GM19372 (cell line): ENCODE results near the gene ZNF444.
"Not testable (repeated sequence)": the region's sequence is repeated elsewhere in the genome, so short reads cannot be mapped to it uniquely, and the experiment has no call there.

Experiments
- ATAC-seq: cut with Tn5 transposase; IDR thresholded peaks from one replicate; pipeline ENCODE4 v1.9.1; 2021; ENCODE audit warnings: mild to moderate bottlenecking, low read depth, moderate library complexity; ENCODE audit not compliant: unreplicated experiment

Gene ZNF444

DNA sequence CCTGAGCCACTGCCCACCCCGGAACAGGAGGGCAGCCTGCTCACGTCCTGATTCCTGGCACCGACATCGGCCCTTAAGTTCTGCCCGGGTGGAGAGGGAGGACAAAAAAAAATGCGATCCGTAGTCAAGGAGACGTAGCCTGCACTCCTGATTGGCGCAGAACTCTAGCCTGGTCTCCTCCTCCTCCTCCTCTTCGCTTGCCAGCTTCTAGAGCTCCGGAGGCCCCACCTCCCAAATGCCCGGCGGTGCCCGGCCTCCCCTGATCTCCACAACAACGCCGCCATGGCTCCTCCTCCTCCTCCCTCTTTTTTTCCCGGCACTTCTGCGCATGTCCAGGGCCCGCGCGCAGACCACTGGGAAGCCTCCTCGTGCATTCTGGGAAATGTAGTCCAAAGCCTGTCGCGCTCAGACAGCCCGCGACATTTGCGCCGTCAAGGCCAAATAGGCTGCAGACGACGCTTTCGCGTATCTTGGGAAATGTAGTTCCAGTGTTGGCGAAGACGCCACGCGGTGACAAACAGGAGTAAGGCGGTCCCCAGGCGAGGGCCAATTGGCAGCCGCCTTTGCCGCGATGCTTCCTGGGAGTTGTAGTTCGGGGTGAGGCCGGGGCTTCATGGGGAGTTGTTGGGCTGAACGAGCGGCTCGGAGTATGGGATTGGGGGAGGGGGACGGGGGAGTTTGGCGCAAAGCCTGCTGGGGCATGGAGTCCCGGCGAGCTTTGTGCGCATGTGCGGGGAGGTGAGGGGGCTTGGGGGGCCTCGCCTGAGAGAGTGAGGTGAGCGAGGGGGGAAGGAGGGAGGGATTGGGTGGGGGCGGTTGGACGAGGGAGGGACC is at the start of gene ZNF444:
TSS of gene ZNF444 (plus strand) at position 705 of the 834 bp plus-strand sequence. CDS start 5,625 bp downstream, outside the sequence.
- peak; percentile 85 for ATAC-seq

DNA sequence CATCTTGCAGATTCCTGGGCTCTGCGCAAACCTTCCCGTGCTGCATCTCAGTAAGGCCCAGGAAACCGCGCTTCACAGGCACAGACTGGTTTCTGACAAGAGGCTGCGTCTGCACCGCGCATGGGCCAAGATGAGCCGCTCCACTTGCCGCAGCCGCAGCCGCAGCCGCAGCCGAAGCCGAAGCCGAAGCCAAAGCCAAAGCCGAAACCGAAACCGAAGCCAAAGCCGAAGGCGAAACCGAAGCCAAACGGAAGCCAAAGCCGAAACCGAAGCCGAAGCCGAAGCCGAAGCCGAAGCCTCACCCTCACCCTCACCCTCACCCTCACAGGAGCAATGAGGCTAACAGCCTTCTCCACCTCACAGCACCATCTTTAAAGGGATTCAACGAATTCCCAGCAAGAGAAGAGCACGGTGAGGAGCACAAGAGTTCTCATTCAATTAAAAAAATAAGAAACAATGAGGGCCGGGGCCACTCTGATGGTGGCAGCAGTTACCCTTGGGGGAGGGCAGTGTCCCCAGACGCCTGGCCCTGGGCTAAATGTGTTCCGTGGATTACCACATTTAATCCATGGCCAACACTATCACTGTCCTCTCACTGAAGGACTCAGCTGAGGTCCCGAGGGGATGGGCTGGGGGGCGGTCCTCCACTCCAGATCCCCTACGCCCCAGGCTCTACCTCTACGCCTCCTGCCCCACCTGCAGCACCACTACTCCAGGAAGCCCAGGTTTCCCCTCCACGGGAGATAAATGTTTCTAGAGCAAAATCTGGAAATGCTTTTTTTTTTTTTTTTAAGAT is 49.1 kb upstream of the ZNF444 start:
- no peak for ATAC-seq

DNA sequence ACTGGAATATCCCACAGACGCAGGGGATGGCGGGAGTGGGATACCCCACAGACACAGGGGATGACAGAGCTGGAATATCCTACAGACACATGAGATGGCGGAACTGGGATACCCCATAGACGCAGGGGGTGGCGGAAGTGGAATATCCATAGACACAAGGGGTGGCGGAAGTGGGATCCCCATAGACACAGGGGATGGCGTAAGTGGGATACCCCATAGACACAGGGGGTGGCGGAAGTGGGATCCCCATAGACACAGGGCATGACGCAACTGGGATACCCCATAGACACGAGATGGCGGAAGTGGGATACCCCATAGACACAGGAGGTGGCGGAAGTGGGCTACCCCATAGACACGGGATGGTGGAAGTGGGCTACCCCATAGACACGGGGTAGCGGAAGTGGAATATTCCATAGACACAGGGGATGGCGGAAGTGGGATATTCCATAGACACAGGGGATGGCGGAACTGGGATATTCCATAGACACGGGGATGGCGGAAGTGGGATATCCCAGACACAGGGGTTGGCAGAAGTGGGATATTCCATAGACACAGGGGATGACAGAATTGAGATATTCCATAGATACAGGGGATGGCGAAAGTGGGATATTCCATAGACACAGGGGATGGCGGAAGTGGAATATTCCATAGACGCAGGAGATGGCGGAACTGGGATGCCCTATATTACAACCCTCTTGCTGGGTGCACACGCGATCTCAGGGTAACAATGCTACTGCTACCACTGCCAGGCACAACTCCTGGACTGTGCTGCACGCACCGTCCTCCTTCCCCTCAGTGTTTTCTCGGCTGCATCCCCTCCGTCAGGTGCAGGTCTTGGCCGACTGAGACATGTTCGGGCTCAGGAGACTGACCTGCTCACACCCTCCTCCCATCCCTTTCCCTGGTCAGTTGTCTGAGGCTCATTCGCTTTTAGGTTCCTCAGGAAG is 48.1 kb upstream of the ZNF444 start:
- ATAC-seq: no peak

DNA sequence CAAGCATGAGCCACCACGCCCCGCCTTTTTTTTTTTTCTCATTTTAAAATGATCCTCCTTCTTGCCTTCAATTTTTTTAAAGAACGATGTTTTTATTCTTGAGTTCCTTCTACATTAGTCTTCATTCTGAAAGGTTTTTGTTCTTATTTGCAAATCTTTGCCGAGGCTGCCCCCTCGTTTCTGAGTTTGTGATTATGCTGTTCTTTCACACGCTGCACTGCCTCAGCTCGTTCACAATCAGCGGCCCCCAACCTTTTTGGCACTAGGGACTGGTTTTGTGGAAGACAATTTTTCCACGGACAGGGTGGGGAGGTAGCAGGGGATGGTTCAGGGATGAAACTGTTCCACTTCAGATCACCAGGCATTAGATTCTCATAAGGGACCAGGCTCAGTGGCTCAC is 46.6 kb upstream of the ZNF444 start:
- ATAC-seq: no peak

DNA sequence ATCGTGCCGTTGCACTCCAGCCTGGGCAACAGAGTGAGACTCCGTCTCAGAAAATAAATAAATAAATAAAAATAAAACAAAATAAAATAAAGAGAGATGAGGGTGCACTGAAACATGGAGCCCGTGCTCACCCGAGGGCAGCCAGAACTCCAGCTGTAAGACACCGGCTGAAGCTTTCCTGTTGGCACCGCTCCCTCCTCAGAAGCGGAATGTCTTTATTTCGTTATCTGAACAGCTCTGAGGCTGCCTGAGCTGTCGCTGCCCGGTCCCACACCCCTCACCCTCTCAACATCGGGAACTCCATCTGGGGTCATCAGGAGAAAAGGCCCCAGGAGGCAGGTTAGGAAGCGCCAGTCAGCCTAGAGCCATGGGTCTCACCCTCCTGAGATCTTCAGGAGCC is 44.4 kb upstream of the ZNF444 start:
- no peak for ATAC-seq

DNA sequence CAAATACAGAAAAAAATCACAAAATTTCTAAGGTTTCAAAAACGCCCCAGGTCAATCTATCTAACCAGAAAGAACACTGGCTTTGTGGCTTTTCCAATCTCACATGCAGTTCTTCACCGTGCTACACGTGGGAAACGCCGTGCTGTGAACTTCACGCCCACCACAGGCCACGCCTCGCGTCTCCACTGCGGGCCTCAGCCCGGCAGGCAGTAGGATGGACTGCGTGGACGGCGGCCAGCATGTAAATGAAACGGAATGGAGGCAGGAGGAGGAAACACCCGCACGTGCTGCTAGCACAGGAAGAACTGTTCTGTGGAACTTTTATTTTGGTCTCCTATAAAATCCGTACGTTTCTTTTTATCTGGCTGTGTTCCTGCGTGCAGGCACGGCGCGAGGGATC is 43.8 kb upstream of the ZNF444 start:
- no peak for ATAC-seq

DNA sequence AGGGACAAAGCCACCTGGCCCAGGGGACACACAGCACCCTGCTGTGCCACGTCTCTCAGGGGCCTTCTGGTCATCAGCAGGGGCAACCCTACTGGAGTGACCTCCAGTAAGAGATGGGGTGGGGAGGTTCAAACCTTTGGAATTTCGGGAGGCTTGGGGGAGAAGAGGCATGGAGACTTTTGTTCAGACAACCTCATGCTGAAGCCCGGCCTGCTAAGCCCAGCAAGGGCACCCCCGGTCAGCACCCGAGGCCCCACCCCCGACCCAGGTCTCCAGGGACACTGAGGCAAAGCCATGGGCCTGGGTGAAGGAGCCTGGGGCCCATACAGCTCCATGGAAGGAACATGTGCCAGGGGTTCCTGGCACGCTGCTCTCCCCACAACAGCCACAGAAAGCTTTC is 43.3 kb upstream of the ZNF444 start:
- ATAC-seq: no peak

DNA sequence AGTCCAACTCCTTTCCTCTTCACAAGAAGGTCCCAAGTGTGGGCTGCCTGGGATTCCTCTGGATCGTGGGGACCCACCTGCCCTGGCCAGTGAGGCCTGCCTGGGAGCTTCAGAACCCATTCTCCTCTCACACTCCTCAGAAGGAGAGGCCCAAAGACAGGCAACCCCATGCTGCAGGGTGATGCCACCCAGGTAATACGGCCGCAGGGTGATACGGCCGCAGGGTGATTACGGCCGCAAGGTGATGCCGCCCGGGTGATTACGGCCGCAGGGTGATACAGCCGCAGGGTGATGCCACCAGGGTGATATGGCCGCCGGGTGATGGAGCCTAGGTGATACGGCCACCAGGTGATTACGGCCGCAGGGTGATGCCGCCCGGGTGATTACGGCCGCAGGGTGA is 42.9 kb upstream of the ZNF444 start:
- not testable (repeated sequence) for ATAC-seq

DNA sequence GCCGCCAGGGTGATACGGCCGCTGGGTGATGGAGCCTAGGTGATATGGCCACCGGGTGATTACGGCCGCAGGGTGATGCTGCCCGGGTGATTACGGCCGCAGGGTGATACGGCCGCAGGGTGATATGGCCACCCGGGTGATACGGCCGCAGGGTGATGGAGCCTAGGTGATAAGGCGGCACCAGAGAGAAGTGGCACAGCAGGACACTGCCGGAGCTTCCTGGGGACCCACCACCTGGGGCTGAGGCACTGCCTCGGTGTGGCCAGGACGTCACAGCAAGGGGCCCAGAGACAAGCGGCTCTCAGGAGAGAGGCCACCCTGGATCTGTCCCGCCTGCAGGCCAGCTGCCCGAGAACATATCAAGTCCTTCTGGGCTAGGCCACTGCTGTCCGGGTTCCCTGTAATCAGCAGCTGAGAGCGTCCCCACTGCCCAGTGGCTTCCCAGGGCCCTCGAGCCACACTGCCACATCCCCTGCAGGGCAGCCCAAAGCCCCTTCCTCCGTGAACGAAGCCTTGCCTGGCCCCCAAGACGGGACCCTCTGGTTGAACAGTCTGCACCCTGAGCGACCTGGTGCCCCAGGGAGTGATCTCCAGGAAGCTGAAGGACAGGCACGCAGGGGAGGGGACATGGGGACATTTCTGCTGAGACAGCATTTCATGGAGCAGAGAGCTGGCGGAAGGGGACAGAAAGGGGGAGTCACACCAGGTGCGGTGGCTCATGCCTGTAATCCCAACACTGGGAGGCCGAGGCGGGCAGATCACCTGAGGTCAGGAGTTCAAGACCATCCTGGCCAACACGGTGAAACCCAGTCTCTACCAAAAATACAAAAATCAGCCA is 42.1 kb upstream of the ZNF444 start:
- no peak for ATAC-seq

DNA sequence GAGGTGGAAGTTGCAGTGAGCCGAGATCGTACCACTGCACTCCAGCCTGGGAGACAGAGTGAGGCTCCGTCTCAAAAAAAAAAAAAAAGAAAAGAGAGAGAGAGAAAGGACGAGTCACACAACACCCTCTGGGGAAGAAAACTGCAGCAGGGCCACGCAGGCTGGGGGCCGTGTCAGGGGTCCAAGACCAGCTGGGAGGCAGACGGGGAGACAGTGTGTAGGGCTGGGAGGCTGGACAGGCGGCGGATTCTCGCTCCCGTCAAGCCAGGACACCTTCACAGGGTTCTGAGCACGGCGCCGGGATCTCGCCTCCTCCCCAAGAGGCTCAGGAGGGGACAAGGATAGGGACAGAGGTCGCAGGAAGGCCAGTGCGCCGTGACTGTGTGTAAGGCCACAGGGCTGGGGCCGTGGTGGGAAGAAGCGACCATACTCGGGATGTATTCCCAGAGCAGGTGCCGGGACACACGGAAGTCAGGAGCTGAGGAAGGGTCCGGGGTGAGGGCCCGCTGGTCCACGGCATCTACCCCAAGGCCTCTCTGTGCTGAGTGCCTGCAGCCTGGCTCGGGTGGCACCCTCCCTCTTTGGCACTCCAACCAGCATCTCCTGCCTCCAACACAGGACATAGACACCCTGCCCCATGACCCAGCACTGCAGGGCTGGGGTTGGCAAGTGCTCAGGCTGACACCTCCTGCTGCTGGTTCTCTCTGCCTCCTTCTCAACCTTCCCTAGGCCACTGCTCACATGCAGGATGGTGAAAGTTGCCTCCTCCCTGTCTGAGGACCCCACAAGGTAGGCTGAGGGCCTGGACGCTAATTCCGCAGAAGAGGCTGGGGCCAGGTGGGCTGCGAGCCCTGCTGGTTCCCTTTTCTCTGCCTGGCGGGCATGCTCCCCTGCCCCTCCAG is 41.2 kb upstream of the ZNF444 start:
- no peak for ATAC-seq

DNA sequence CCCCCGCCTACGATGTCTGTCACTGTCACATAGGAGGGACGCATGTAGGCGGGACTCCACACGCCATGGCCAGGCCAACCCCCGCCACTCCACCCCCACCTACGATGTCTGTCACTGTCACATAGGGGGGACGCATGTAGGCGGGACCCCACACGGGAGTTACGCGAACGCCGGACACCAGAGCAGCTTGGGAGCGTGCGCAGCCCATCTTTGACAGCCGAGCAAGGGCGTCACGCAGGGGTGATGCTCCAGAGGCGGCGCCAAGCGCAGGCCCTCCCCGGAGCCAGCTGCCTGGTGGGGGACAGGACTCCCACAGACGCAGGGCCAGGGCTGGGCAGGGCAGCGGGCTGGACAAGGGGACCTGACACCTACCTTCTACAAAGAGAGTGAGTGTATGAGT is 40.0 kb upstream of the ZNF444 start:
- no peak for ATAC-seq

DNA sequence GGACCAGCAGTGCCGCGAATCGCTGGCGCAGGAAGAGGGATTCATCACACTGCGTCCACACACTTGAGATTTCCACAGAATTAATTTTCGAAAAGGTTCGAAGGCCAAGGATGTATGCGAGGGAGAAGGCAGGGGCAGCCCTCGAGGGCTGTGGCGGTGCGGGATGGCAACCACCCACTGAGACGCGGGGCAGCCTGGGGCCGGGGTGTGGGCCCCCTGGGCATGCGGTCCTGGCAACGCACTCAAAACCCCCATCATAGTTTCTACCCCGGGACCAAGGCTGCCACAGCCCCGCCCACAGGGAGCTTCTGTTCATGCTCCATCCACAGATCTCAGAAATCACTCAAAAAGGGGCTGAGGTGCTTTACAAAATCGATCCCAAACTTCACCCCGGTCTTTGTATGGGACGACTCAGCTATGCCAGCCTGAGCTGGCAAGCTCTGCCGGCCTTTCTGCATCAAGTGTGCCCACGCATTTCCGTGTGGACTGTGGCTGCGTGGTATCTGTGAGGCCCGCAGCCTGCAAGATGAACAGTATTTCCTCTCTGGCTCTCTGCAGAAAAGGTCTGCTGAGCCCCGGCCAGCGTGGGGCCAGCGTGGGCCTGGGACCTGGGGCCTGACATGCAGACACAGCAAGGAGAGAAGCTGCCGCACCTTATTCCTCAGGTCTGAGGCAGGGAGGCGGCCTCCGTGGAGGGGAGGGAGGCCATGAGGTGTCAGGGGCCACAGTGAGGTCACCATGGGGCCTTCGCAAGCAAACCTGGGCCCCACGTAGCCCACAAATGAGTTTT is 39.1 kb upstream of the ZNF444 start:
- no peak for ATAC-seq

DNA sequence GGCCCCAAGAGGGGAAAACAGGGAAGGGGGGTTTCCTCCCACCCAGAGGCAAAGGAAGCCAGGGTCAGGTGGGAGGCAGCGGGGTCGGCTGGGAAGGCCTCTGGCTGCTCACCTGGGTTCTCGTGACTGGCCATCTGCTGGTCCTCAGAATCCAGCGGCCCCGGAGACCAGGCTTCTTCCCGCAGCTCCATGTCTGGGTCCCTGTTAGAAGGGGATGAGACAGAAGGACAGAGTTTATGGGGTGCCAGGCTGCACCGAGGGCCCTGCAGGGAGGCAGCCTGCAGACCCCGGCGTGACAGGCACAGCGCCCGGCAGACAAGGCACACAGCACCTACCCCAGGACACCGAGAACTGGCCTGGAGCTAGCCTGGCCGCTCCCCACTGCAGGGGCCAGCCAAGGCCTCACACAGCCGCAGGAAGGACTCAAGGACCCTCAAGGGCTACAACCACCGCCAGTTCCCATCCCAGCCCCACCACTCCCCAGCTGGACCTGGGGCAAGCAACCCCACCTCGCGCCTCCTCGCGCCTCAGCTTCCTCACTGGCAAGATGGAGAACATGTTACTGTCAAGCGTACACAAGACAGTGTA is 38.0 kb upstream of the ZNF444 start:
- ATAC-seq: no peak

DNA sequence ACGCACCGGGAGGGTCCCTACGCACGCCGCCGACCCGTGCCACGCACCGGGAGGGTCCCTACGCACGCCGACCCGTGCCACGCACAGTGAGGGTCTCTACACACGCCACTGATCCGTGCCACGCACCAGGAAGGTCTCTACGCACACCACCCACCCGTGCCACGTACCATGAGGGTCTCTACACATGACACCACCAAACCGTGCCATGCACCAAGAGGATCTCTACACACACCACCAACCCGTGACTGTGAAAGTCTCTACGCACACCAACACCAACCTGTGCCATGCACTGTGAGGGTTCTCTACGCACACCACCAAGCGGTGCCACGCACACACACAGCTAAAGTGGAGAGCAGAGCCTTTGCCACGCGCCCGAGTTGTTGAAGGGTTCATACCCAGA is 36.7 kb upstream of the ZNF444 start:
- no peak for ATAC-seq

DNA sequence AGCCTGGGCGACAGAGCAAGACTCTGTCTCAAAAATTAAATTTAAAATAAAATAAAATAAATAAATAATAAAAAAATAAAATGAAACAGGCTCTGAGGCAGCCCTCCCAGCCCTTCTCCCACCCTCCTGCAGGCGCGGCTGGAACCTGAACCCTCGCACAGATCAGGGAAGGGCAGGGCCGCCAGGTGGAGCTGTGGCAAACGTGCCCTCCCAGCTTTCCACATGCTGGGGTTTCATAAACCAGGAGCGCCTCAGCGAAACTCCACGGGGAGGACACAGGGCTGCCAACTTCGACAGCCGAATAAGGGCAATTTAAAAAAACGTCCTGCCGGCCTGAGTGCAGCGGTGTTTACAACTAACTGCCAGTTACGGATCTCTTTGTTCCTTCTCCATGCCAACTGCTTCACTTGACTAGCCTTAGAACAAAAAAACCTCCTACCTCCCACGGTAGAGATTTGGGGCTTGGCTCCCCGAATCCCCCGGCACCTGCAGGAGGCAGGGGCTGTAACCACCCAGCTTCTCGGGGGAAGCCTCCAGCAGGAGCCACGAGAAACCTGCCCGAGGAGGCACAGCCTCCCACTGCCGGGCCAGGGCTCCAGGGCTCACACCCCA is 35.9 kb upstream of the ZNF444 start:
- no peak for ATAC-seq

DNA sequence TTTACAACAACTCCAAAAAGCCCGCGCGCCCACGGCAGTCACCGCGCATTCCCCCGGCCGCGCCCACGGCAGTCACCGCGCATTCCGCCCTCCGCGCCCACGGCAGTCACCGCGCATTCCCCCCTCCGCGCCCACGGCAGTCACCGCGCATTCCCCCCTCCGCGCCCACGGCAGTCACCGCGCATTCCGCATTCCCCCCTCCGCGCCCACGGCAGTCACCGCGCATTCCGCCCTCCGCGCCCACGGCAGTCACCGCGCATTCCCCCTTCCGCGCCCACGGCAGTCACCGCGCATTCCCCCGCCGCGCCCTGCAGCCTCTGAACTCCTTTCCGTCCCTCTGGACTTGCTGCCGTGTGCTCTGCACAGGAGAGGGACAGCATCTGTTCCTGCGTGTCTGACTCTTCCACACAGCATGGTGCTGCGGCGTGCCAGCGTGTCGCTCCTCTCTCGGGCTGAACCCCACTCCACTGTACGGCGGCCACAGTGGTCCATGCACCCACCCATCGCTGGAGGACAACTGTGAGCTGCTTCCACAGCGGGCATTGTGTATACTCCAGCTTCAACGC is 35.2 kb upstream of the ZNF444 start:
- ATAC-seq: not testable (repeated sequence)

DNA sequence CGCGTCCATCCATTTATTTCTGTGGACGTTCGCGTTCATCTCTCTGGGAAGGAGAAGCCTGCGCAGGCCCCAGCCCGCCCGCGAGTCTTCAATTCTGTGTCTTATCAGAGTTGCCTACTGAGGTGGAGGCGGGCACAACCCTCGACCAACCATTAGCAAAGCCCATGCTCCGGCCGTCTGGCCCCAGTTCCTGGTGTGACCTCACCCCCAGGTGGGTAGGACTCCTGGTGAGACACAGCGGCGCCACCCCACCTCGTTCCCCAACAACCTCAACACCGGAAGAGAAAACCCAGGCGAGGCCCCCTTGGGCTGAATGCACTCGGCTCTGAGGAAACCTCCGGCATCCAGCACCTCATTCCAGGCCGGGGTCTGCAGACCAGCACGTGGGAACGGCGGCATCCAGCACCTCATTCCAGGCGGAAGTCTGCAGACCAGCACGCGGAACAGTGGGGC is 34.7 kb upstream of the ZNF444 start:
- ATAC-seq: no peak
